Neural progenitor cell (in vitro differentiated cells): Measurements from ENCODE around the gene ASB3. TPM values are rescaled to one million over a fixed set of nuclear protein-coding genes. Genes with fewer than 3 reads are reported as not detected.
A peak's percentile ranks its signal among the peaks of the same experiment; 100 is the strongest.

ENCODE experiments used
- DNase-seq: peaks from one replicate; pipeline ENCODE4 v3.0.0-alpha.2; 2016; ENCODE audit warnings: low spot score
- H2AFZ ChIP-seq: fragments of 200-600 bp; sonication (generic); replicated peaks from 2 replicates; pipeline ENCODE4 v1.6.1; 2016; ENCODE audit warnings: antibody characterized with exemption
- H3F3A ChIP-seq: fragments of 200-600 bp; sonication (generic); 2 replicates; pipeline ENCODE4 v1.6.1; 2016; ENCODE audit warnings: antibody characterized with exemption, low read depth
- H3K27ac ChIP-seq: fragments of 200-600 bp; sonication (generic); 2 replicates; pipeline ENCODE4 v1.5.1; 2016; ENCODE audit warnings: mild to moderate bottlenecking
- H3K27me3 ChIP-seq: fragments of 200-600 bp; sonication (generic); 2 replicates; pipeline ENCODE4 v1.6.1; 2016; ENCODE audit warnings: mild to moderate bottlenecking, moderate library complexity
- H3K36me3 ChIP-seq: fragments of 200-600 bp; sonication (generic); 2 replicates; pipeline ENCODE4 v1.5.1; 2016
- H3K4me1 ChIP-seq: fragments of 200-600 bp; sonication (generic); 2 replicates; pipeline ENCODE4 v1.6.1; 2016; ENCODE audit warnings: mixed run types
- H3K4me2 ChIP-seq: fragments of 200-600 bp; sonication (generic); 2 replicates; pipeline ENCODE4 v1.6.1; 2016
- H3K4me3 ChIP-seq: fragments of 200-600 bp; sonication (generic); 2 replicates; pipeline ENCODE4 v1.5.1; 2016
- H3K79me2 ChIP-seq: fragments of 200-600 bp; sonication (generic); 2 replicates; pipeline ENCODE4 v1.6.1; 2016; ENCODE audit warnings: low read depth
- H3K9ac ChIP-seq: fragments of 200-600 bp; sonication (generic); 2 replicates; pipeline ENCODE4 v1.6.1; 2016
- H3K9me3 ChIP-seq: fragments of 200-600 bp; sonication (generic); 2 replicates; pipeline ENCODE4 v1.5.1; 2016; ENCODE audit warnings: low read depth
- H4K20me1 ChIP-seq: fragments of 200-600 bp; sonication (generic); 2 replicates; pipeline ENCODE4 v1.6.1; 2016; ENCODE audit warnings: low read depth
- H3K27ac Mint-ChIP-seq: 3 replicates; pipeline ENCODE4 v1.8.0; 2021; ENCODE audit warnings: mixed read lengths
- H3K27me3 Mint-ChIP-seq: 2 replicates; pipeline ENCODE4 v1.8.0; 2022; ENCODE audit warnings: low read depth, mild to moderate bottlenecking, inconsistent platforms, moderate library complexity, mixed read lengths; ENCODE audit not compliant: insufficient read depth
- H3K36me3 Mint-ChIP-seq: 3 replicates; pipeline ENCODE4 v1.8.0; 2021; ENCODE audit warnings: mixed read lengths
- H3K4me1 Mint-ChIP-seq: 3 replicates; pipeline ENCODE4 v1.8.0; 2021; ENCODE audit warnings: mixed read lengths
- H3K4me3 Mint-ChIP-seq: 3 replicates; pipeline ENCODE4 v1.8.0; 2021; ENCODE audit warnings: mild to moderate bottlenecking, moderate library complexity, mixed read lengths
- H3K9me3 Mint-ChIP-seq: 3 replicates; pipeline ENCODE4 v1.8.0; 2020; ENCODE audit warnings: mixed read lengths
- EZH2 ChIP-seq: fragments of 200-600 bp; sonication (generic); IDR thresholded peaks from 2 replicates; pipeline ENCODE4 v1.6.1; 2017; ENCODE audit warnings: antibody characterized with exemption, mild to moderate bottlenecking, moderate library complexity
- EZH2phosphoT487 ChIP-seq: fragments of 200-600 bp; sonication (generic); IDR thresholded peaks from 2 replicates; pipeline ENCODE4 v1.6.1; 2017; ENCODE audit warnings: antibody characterized with exemption
- total RNA-seq: library from RNA; depleted of rRNA; stranded (reverse); fragments of >200 nt; gene quantifications from 2 replicates; pipeline ENCODE4 v1.2.3, GENCODE V29; 2015; ENCODE audit warnings: low replicate concordance
- TF ChIP-seq, protein P1 (sequence below): fragments of 200-600 bp; sonication (generic); IDR thresholded peaks from 2 replicates; pipeline ENCODE4 v1.5.1; 2017; ENCODE audit warnings: antibody characterized with exemption, mild to moderate bottlenecking

The ASB3 gene
- total RNA-seq, 1 donor from 2014 or later = 71.9 TPM

DNA sequence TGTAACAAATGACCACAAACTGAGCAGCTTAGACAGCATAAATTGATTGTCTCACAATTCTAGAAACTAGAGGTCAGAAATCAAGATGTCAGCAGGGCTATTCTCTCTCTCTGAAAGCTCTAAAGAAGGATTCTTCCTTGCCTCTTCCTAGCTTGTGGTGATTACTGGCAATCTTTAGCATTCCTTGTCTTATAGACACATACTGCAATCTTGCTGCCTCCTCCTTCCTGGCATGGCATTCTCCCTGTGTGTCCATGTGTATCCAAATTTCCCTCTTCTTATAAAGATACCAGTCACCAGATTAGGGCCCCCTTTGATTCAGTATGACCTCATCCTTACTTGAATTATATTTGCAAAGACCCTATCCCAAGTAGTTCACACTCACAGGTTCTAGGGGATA, 2.3 kb downstream of the ASB3 start:
- Histone ChIP-seq H3K4me2 (peak overlapping the region; percentile 100), H3K79me2 (peaks cover 97% of the 10 kb centered on the region)
- peak overlapping the region; percentile 98 for H3K4me3 Mint-ChIP-seq

DNA sequence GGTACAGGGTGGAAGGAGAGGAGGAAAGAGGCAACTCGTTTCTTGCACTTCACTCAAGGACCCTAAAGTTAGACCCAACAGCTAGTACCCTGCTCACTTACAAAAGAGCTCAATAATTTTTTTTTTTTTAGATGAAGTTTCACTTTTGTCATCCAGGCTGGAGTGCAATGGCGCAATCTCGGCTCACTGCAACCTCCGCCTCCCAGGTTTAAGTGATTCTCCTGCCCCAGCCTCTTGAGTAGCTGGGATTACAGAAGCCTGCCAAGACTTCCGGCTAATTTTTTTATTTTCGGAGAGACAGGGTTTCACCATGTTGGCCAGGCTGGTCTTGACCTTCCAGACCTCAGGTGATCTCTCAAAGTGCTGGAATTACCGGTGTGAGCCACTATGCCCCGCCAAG, 4.1 kb downstream of the ASB3 start:
- peaks cover 2% of the 10 kb centered on the region for H3K27me3 Mint-ChIP-seq
- TF ChIP-seq EZH2phosphoT487 (no peak), EZH2 (no peak)
- TF ChIP-seq, protein P1, sequence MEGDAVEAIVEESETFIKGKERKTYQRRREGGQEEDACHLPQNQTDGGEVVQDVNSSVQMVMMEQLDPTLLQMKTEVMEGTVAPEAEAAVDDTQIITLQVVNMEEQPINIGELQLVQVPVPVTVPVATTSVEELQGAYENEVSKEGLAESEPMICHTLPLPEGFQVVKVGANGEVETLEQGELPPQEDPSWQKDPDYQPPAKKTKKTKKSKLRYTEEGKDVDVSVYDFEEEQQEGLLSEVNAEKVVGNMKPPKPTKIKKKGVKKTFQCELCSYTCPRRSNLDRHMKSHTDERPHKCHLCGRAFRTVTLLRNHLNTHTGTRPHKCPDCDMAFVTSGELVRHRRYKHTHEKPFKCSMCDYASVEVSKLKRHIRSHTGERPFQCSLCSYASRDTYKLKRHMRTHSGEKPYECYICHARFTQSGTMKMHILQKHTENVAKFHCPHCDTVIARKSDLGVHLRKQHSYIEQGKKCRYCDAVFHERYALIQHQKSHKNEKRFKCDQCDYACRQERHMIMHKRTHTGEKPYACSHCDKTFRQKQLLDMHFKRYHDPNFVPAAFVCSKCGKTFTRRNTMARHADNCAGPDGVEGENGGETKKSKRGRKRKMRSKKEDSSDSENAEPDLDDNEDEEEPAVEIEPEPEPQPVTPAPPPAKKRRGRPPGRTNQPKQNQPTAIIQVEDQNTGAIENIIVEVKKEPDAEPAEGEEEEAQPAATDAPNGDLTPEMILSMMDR = no peak
- Histone ChIP-seq H3K36me3 (no peaks in the 10 kb centered on the region), H3K27ac (no peak overlapping the region), H3K79me2 (peaks cover 97% of the 10 kb centered on the region), H3K9ac (no peak overlapping the region), H2AFZ (no peak overlapping the region), H3K27me3 (no peaks in the 10 kb centered on the region), H3K4me1 (peaks cover 13% of the 10 kb centered on the region), H4K20me1 (peaks cover 33% of the 10 kb centered on the region), H3F3A (peaks cover 11% of the 10 kb centered on the region), H3K4me3 (no peak overlapping the region), H3K9me3 (no peaks in the 10 kb centered on the region), H3K4me2 (peak overlapping the region; percentile 4)
- peaks cover 24% of the 10 kb centered on the region for H3K4me1 Mint-ChIP-seq
- H3K27ac Mint-ChIP-seq = no peak overlapping the region
- peaks cover 19% of the 10 kb centered on the region for H3K36me3 Mint-ChIP-seq
- no peak for DNase-seq
- no peaks in the 10 kb centered on the region for H3K9me3 Mint-ChIP-seq
- H3K4me3 Mint-ChIP-seq = no peak overlapping the region

More for the DNA sequence above, 2.3 kb downstream of the ASB3 start:
- Mint-ChIP-seq H3K9me3 (no peaks in the 10 kb centered on the region), H3K36me3 (peaks cover 10% of the 10 kb centered on the region), H3K27me3 (peaks cover 2% of the 10 kb centered on the region), H3K27ac (no peak overlapping the region), H3K4me1 (peaks cover 33% of the 10 kb centered on the region)
- TF ChIP-seq EZH2phosphoT487 (no peak), EZH2 (no peak)
- TF ChIP-seq, protein P1 = no peak
- no peak overlapping the region for H3K9ac ChIP-seq
- H3F3A ChIP-seq = peaks cover 13% of the 10 kb centered on the region
- no peak overlapping the region for H3K27ac ChIP-seq
- peaks cover 21% of the 10 kb centered on the region for H3K4me1 ChIP-seq
- peak overlapping the region; percentile 75 for H3K4me3 ChIP-seq
- peaks cover 39% of the 10 kb centered on the region for H4K20me1 ChIP-seq
- DNase-seq = no peak
- no peaks in the 10 kb centered on the region for H3K27me3 ChIP-seq
- H3K36me3 ChIP-seq = no peaks in the 10 kb centered on the region
- H3K9me3 ChIP-seq = no peaks in the 10 kb centered on the region
- H2AFZ ChIP-seq = no peak overlapping the region

DNA sequence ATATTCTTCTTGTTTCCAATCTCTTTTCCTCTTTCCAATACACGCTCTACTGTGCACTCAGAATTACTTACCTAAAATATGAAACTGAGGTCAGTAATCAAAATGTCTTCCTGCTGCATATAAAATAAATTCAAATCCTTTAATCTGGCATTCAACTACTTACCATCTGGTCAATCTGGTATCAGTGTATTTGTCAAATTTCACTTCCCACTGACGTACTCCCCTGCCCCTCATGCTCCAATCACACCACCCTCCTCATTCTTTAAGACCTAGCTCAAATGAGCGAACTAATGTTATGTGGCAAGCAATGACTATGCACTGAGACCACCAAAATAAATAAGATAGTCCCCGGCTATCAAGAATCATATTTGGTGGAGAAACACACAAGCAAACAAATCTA, 6.7 kb downstream of the ASB3 start:
- no peak overlapping the region for H3K27ac ChIP-seq
- H3K27me3 ChIP-seq = no peaks in the 10 kb centered on the region
- Mint-ChIP-seq H3K4me1 (peaks cover 16% of the 10 kb centered on the region), H3K36me3 (peaks cover 19% of the 10 kb centered on the region), H3K9me3 (no peaks in the 10 kb centered on the region), H3K27ac (no peak overlapping the region), H3K4me3 (no peak overlapping the region), H3K27me3 (no peaks in the 10 kb centered on the region)
- no peak overlapping the region for H2AFZ ChIP-seq
- H3K79me2 ChIP-seq = peaks cover 100% of the 10 kb centered on the region
- no peak overlapping the region for H3K4me2 ChIP-seq
- H3K9me3 ChIP-seq = no peaks in the 10 kb centered on the region
- peaks cover 6% of the 10 kb centered on the region for H3K4me1 ChIP-seq
- no peaks in the 10 kb centered on the region for H3K36me3 ChIP-seq
- DNase-seq = no peak
- no peak overlapping the region for H3K4me3 ChIP-seq
- TF ChIP-seq EZH2 (no peak), EZH2phosphoT487 (no peak)
- TF ChIP-seq, protein P1 = no peak
- H3K9ac ChIP-seq = no peak overlapping the region
- H4K20me1 ChIP-seq = peaks cover 29% of the 10 kb centered on the region
- no peaks in the 10 kb centered on the region for H3F3A ChIP-seq
